ENCODE measurements around the gene DMWD. TPM values are rescaled to one million over a fixed set of nuclear protein-coding genes. Genes with fewer than 3 reads are reported as not detected.

DMWD gene
- total and polyA plus RNA-seq, 2 of the 13 experiments (the other 11 are each of a cell fraction or from before 2014, with no cell fraction given) = 10.3 to 14.9 TPM

DNA sequence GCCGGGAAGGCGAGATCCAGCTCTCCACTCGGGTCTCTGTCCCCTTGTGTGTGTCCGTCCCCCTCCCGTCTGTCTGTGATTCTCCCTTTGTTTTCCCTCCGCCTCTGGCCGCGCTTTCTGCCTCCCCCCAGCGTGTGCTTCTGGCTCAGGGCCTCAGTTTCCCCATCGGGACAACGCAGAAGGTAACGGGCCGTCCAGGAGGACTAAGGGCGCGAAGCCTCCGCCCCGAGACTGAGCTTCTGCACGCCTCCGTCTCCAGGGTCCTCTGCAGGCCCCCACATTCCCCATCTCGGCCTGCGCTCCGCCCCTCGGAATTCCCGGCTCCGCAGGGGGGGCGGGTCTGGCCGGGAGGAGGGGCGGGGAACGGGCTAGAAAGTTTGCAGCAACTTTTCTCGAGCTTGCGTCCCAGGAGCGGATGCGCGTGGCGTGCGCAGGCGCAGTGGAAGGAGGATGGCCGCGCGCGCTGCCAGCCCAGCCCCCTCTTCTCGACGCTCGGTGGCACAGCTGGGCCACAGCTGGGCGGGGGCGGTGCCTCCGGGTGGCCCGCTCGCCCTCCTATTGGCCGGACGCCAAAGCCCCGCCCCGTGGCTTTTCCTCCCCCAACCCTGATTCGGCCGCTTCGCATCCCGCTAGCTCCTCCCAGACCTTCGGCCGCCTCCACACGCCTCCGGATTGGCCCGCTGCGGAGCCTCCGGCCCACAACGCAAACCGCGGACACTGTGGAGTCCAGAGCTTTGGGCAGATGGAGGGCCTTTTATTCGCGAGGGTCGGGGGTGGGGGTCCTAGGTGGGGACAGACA lies 23.5 kb downstream of the DMWD start, which contains the start of gene SIX5 (continued):
- TF ChIP-seq, protein P1, sequence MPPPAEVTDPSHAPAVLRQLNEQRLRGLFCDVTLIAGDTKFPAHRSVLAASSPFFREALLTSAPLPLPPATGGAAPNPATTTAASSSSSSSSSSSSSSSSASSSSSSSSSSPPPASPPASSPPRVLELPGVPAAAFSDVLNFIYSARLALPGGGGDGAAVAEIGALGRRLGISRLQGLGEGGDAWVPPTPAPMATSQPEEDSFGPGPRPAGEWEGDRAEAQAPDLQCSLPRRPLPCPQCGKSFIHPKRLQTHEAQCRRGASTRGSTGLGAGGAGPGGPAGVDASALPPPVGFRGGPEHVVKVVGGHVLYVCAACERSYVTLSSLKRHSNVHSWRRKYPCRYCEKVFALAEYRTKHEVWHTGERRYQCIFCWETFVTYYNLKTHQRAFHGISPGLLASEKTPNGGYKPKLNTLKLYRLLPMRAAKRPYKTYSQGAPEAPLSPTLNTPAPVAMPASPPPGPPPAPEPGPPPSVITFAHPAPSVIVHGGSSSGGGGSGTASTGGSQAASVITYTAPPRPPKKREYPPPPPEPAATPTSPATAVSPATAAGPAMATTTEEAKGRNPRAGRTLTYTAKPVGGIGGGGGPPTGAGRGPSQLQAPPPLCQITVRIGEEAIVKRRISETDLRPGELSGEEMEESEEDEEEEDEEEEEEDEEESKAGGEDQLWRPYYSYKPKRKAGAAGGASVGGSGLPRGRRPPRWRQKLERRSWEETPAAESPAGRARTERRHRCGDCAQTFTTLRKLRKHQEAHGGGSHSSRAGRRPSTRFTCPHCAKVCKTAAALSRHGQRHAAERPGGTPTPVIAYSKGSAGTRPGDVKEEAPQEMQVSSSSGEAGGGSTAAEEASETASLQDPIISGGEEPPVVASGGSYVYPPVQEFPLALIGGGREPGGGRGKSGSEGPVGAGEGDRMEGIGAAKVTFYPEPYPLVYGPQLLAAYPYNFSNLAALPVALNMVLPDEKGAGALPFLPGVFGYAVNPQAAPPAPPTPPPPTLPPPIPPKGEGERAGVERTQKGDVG (CRISPR knock-in tag; IDR thresholded peaks at IDR 0.05; ENCODE audit: borderline replicate concordance) = no peak
- TF ChIP-seq, protein P2, sequence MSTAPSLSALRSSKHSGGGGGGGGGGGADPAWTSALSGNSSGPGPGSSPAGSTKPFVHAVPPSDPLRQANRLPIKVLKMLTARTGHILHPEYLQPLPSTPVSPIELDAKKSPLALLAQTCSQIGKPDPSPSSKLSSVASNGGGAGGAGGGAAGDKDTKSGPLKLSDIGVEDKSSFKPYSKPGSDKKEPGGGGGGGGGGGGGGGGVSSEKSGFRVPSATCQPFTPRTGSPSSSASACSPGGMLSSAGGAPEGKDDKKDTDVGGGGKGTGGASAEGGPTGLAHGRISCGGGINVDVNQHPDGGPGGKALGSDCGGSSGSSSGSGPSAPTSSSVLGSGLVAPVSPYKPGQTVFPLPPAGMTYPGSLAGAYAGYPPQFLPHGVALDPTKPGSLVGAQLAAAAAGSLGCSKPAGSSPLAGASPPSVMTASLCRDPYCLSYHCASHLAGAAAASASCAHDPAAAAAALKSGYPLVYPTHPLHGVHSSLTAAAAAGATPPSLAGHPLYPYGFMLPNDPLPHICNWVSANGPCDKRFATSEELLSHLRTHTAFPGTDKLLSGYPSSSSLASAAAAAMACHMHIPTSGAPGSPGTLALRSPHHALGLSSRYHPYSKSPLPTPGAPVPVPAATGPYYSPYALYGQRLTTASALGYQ (CRISPR knock-in tag; IDR thresholded peaks at IDR 0.05) = peak; percentile 64
- TF ChIP-seq NFKBIZ (CRISPR knock-in tag; IDR thresholded peaks at IDR 0.05) = 0 out of 2 replicates have a peak, but pooled peaks have one; percentile 79
- 0 out of 2 replicates have a peak, but pooled peaks have one; percentile 60 for TF ChIP-seq RFXANK (CRISPR knock-in tag; IDR thresholded peaks at IDR 0.05)
- TF ChIP-seq, protein P3, sequence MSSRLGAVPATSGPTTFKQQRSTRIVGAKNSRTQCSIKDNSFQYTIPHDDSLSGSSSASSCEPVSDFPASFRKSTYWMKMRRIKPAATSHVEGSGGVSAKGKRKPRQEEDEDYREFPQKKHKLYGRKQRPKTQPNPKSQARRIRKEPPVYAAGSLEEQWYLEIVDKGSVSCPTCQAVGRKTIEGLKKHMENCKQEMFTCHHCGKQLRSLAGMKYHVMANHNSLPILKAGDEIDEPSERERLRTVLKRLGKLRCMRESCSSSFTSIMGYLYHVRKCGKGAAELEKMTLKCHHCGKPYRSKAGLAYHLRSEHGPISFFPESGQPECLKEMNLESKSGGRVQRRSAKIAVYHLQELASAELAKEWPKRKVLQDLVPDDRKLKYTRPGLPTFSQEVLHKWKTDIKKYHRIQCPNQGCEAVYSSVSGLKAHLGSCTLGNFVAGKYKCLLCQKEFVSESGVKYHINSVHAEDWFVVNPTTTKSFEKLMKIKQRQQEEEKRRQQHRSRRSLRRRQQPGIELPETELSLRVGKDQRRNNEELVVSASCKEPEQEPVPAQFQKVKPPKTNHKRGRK (CRISPR knock-in tag; IDR thresholded peaks at IDR 0.05) = no peak
- TF ChIP-seq ZNF747 (CRISPR knock-in tag; IDR thresholded peaks at IDR 0.05; ENCODE audit: borderline replicate concordance) = peak; percentile 79; the same call in 1 of the 2 replicates
- TF ChIP-seq HNRNPK (IDR thresholded peaks at IDR 0.05; ENCODE audit: low read depth, low read length, poor library complexity, severe bottlenecking) = peak; percentile 100
- no peak for TF ChIP-seq ZNF7 (CRISPR knock-in tag; IDR thresholded peaks at IDR 0.05)
- TF ChIP-seq, protein P4, sequence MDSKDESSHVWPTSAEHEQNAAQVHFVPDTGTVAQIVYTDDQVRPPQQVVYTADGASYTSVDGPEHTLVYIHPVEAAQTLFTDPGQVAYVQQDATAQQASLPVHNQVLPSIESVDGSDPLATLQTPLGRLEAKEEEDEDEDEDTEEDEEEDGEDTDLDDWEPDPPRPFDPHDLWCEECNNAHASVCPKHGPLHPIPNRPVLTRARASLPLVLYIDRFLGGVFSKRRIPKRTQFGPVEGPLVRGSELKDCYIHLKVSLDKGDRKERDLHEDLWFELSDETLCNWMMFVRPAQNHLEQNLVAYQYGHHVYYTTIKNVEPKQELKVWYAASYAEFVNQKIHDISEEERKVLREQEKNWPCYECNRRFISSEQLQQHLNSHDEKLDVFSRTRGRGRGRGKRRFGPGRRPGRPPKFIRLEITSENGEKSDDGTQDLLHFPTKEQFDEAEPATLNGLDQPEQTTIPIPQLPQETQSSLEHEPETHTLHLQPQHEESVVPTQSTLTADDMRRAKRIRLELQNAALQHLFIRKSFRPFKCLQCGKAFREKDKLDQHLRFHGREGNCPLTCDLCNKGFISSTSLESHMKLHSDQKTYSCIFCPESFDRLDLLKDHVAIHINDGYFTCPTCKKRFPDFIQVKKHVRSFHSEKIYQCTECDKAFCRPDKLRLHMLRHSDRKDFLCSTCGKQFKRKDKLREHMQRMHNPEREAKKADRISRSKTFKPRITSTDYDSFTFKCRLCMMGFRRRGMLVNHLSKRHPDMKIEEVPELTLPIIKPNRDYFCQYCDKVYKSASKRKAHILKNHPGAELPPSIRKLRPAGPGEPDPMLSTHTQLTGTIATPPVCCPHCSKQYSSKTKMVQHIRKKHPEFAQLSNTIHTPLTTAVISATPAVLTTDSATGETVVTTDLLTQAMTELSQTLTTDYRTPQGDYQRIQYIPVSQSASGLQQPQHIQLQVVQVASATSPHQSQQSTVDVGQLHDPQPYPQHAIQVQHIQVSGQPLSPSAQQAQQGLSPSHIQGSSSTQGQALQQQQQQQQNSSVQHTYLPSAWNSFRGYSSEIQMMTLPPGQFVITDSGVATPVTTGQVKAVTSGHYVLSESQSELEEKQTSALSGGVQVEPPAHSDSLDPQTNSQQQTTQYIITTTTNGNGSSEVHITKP (CRISPR knock-in tag; IDR thresholded peaks at IDR 0.05; ENCODE audit: low read depth) = 0 out of 2 replicates have a peak, but pooled peaks have one; percentile 42
- TF ChIP-seq GATAD2A (CRISPR knock-in tag; IDR thresholded peaks at IDR 0.05) = peak; percentile 62; the same call in 1 of the 2 replicates
- no peak for TF ChIP-seq MTA3 (CRISPR knock-in tag; IDR thresholded peaks at IDR 0.05)
- 0 out of 2 replicates have a peak, but pooled peaks have one; percentile 20 for TF ChIP-seq ZSCAN29 (CRISPR knock-in tag; conservative IDR thresholded peaks at IDR 0.05)
- TF ChIP-seq, protein P5, sequence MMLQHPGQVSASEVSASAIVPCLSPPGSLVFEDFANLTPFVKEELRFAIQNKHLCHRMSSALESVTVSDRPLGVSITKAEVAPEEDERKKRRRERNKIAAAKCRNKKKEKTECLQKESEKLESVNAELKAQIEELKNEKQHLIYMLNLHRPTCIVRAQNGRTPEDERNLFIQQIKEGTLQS (CRISPR knock-in tag; IDR thresholded peaks at IDR 0.05) = no peak; the same call in 1 of the 2 replicates
- no peak for TF ChIP-seq ZSCAN22 (CRISPR knock-in tag; IDR thresholded peaks at IDR 0.05)
- no peak for TF ChIP-seq SIX4 (CRISPR knock-in tag; IDR thresholded peaks at IDR 0.05)
- no peak for TF ChIP-seq ZNF709 (CRISPR knock-in tag; IDR thresholded peaks at IDR 0.05)
- TF ChIP-seq ZNF138 (CRISPR knock-in tag; IDR thresholded peaks at IDR 0.05; ENCODE audit: low read depth) = no peak; the same call in 1 of the 2 replicates
- no peak for TF ChIP-seq CCDC6 (CRISPR knock-in tag; IDR thresholded peaks at IDR 0.05)
